HG02798 (cell line): ENCODE results near the gene HERC6.
"Not testable (repeated sequence)": the region's sequence is repeated elsewhere in the genome, so short reads cannot be mapped to it uniquely, and the experiment has no call there.

ENCODE experiments used
- ATAC-seq: cut with Tn5 transposase; IDR thresholded peaks from one replicate; pipeline ENCODE4 v1.9.1; 2021; ENCODE audit warnings: mild to moderate bottlenecking; ENCODE audit not compliant: unreplicated experiment, poor library complexity

HERC6 gene

GRCh38 chr4:88443486-88443885 lies 64.8 kb downstream of the HERC6 start:
- ATAC-seq, result no peak

DNA sequence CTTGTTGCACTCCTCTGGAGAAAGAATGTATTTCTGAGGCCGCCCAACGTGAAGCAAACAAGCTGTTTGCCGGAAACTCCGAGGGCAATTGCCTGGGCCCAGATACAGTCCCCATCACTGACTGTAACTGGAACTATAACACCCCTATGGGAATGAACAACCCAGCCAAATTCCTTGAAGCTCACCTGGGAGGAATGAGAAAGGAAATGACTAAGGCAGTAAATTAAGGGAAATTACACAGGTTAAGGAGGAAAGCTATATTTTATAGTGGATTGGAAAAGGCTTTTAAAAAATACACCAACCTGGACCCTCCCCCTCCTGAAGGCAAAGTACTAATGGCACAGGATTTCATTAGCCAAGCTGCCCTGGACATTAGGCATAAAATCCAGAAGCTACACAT lies 66.6 kb downstream of the HERC6 start:
- no peak for ATAC-seq

GRCh38 chr4:88446124-88446523 lies 67.5 kb downstream of the HERC6 start:
- no peak for ATAC-seq

DNA sequence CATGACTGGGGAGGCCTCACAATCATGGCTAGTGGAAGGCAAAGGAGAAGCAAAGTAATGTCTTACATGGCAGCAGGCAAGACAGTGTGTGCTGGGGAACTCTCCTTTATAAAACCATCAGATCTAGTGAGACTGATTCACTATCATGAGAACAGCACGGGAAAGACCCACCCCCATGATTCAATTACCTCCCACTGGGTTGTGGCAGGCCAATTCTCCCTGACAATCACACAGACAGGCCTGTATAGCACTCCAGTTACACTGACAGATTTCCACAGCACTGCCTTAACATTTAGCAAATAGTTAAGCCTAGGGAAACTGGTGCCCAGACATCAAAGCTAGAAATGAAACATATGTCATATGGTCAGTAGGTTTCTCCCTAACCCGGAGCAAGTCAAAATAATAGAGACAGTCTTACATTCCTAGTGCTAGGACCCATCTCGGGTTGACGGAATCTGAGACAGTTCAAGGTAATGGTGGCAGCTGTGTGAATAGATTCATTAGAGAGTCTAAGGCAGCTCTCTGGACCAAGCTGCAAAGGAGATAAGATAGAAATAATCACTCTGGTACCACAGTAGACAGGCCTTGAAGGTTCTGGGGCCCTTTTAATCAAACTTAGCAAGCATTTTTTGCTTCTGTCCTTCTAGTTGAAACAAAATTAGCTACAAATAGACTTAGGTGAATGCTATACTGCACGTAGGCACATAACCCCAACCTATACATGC lies 68.9 kb downstream of the HERC6 start:
- no peak for ATAC-seq

- ATAC-seq, result not testable (repeated sequence)
Observed at GRCh38 chr4:88448211-88448765, 69.6 kb downstream of the HERC6 start.

- no peak for ATAC-seq
Observed at GRCh38 chr4:88448889-88449288, 70.2 kb downstream of the HERC6 start.

- ATAC-seq, result no peak
Observed at GRCh38 chr4:88449290-88449689, 70.6 kb downstream of the HERC6 start.

- no peak for ATAC-seq
Observed at GRCh38 chr4:88451205-88451604, 72.6 kb downstream of the HERC6 start.

GRCh38 chr4:88452912-88453311 lies 74.3 kb downstream of the HERC6 start:
- no peak for ATAC-seq

GRCh38 chr4:88456670-88457306 lies 78.1 kb downstream of the HERC6 start, which contains the start of gene HERC5:
HERC5 (plus strand) TSS chr4:88457119; CDS start chr4:88457270, 151 bp downstream.
- ATAC-seq, result peak; percentile 95

- peak; percentile 46 for ATAC-seq
Observed at GRCh38 chr4:88457307-88458103, 78.9 kb downstream of the HERC6 start.

DNA sequence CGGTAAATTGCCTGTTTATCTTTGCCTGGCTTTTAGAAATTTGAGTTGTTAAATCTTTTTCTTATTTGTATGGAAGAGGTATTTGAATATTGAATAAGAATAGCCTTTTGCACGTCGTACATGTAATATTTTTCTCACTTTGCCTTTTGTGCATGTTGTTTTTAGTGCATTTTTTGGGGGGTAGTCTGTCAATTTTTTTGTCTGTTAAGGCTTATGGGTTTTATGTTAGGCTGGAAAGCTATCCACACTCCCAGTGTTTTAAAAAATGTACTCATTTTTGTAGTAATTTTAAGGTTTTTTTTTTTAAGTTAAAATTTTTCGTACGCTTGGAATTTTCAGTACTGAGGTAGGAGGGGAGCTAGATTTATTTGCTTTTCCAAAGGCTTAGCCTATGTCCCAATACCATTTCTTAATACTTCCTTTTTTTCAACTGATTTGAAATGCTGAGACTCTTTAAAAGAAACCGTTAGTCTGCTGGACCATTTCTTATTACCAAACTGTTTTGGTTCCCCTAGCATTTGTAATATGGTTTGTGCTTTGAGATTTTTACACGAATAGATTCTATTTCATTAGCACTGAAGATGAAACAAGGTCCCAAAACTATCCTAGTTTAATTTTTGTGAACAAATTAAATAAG lies 79.6 kb downstream of the HERC6 start:
- no peak for ATAC-seq

DNA sequence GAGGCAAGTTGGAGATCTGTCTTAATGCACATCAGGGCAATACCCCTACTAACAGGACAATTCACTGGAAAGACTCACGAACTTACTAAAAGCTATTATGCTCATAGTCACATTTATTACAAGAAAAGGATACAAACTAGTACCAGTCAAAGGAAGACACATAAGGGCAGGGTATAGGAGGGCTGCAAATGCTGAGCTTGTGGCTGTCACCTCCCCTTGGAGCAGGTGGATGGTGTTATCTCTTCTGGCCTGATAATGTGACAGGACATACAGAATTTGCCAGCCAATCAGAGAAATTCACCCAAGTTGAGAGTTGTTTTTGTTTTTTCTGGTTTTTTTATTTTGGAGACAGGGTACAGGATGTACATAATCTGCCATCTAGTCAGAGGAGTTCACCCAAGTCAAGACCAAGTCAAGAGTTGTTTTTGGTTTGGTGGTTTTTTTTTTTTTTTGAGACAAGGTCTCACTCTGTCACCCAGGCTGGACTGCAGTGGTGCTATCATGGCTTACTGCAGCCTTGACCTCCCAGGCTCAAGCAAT lies 87.1 kb downstream of the HERC6 start:
- ATAC-seq, result no peak

GRCh38 chr4:88467392-88467791 lies 88.7 kb downstream of the HERC6 start:
- ATAC-seq, result no peak

DNA sequence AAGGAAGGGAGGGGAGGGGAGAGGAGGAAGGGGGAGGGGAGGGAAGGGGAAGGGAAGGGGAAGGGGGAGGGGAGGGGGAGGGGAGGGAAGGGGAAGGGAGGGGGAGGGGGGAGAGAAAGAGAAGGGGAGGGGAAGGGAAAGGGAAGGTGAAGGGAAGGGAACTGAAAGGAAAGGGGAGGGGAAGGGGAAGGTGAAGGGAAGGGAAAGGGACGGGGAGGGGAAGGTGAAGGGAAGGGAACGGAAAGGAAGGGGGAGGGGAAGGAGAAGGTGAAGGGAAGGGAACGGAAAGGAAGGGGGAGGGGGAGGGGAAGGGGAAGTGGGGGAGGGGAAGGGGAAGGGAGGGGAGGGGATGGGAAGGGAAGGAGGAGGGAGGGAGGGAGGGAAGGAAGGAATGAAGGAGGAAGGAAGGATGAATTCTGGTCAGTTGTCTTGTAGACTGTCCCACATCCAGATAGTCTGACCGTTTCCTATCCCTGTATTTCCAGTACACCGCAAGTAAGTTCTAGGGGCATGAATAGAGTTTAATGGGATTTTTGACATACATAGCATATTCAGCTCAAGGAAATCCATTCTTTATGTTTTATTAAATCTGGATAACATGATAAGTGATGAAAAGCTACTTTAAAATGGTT lies 98.7 kb downstream of the HERC6 start:
- ATAC-seq, result no peak

GRCh38 chr4:88478247-88478646 lies 99.6 kb downstream of the HERC6 start:
- ATAC-seq, result no peak

GRCh38 chr4:88481537-88481936 lies 102.9 kb downstream of the HERC6 start:
- ATAC-seq, result no peak

- ATAC-seq, result no peak
Observed at GRCh38 chr4:88489100-88489761, 110.6 kb downstream of the HERC6 start.
